SK-N-SH (cell line): ENCODE measurements around the gene CA9. TPM values are rescaled to one million over a fixed set of nuclear protein-coding genes. Genes with fewer than 3 reads are reported as not detected.
A peak's percentile ranks its signal among the peaks of the same experiment; 100 is the strongest.

ENCODE experiments used
- CTCF ChIA-PET: fragments of 300-600, 350-600 bp; formaldehyde crosslinking; extraction: SDS; loops from one replicate; lab custom pipeline; 2021; lab: Yijun Ruan, JAX
- POLR2A ChIA-PET: fragments of 350-600 bp; sonication (Branson Sonifier 250); formaldehyde crosslinking; extraction: SDS; loops from one replicate; lab custom pipeline; 2020; ENCODE audit warnings: antibody characterized with exemption, inconsistent platforms; lab: Yijun Ruan, JAX
- DNase-seq: peaks from one replicate; pipeline ENCODE4 v3.0.0; 2012
- H2AFZ ChIP-seq: fragments of 200-600 bp; sonication (generic); 2 replicates; pipeline ENCODE4 v1.8.1; 2016; ENCODE audit warnings: antibody characterized with exemption, mild to moderate bottlenecking, low read depth
- H3F3A ChIP-seq: fragments of 200-600 bp; sonication (generic); replicated peaks from 2 replicates; pipeline ENCODE3; 2016; ENCODE audit warnings: antibody characterized with exemption, mild to moderate bottlenecking; ENCODE audit not compliant: insufficient read depth
- H3K27ac ChIP-seq, 2 experiments: fragments of 200-500 bp in 1 of 2; fragments of 200-600 bp in 1 of 2; sonication (Bioruptor generic) in 1 of 2; sonication (generic), shearing (Covaris generic) in 1 of 2; 2 replicates each; pipeline versions ENCODE4 v1.5.1 to v1.6.1; 2014 to 2016; ENCODE audit warnings: low read depth in 2 of 2, inconsistent platforms in 1 of 2, low read length in 1 of 2, mild to moderate bottlenecking in 1 of 2, mixed read lengths in 1 of 2
- H3K27me3 ChIP-seq: fragments of 200-600 bp; sonication (generic), shearing (Covaris generic); 2 replicates; pipeline ENCODE4 v1.6.1; 2016; ENCODE audit warnings: mixed run types; ENCODE audit not compliant: insufficient read depth
- H3K36me3 ChIP-seq, 2 experiments: fragments of 200-500 bp in 1 of 2; fragments of 200-600 bp in 1 of 2; sonication (Bioruptor generic) in 1 of 2; sonication (generic) in 1 of 2; replicated peaks in 1 of 2; 2 replicates each; pipeline versions ENCODE3 to v1.5.1; 2014 to 2016; ENCODE audit warnings: low read length in 1 of 2, mild to moderate bottlenecking in 1 of 2; ENCODE audit not compliant: insufficient read depth in 2 of 2, control insufficient read depth in 1 of 2
- H3K4me1 ChIP-seq, 2 experiments: fragments of 200-500 bp in 1 of 2; fragments of 200-600 bp in 1 of 2; sonication (Bioruptor generic) in 1 of 2; sonication (generic), shearing (Covaris generic) in 1 of 2; 2 replicates each; pipeline versions ENCODE4 v1.5.1 to v1.6.1; 2014 to 2016; ENCODE audit warnings: low read depth in 1 of 2, low read length in 1 of 2, mixed run types in 1 of 2; ENCODE audit not compliant: insufficient read depth in 2 of 2, control insufficient read depth in 1 of 2
- H3K4me2 ChIP-seq: fragments of 200-600 bp; sonication (generic), shearing (Covaris generic); 2 replicates; pipeline ENCODE4 v1.6.1; 2017; ENCODE audit warnings: mixed run types
- H3K4me3 ChIP-seq, 2 experiments: fragments of 200-500 bp in 1 of 2; fragments of 200-600 bp in 1 of 2; sonication (Bioruptor generic) in 1 of 2; sonication (generic), shearing (Covaris generic) in 1 of 2; 2 replicates each; pipeline versions ENCODE4 v1.5.1 to v1.8.1; 2014 to 2016; ENCODE audit warnings: low read depth in 2 of 2, inconsistent platforms in 1 of 2, low read length in 1 of 2, mild to moderate bottlenecking in 1 of 2, mixed read lengths in 1 of 2, moderate library complexity in 1 of 2
- H3K79me2 ChIP-seq: fragments of 200-600 bp; sonication (generic); 2 replicates; pipeline ENCODE4 v1.8.1; 2017; ENCODE audit warnings: mild to moderate bottlenecking; ENCODE audit not compliant: insufficient read depth
- H3K9ac ChIP-seq: fragments of 200-600 bp; sonication (generic); 2 replicates; pipeline ENCODE4 v1.6.1; 2017; ENCODE audit warnings: mixed run types
- H3K9me2 ChIP-seq: fragments of 200-600 bp; sonication (generic); 2 replicates; pipeline ENCODE4 v1.6.1; 2017; ENCODE audit warnings: mixed run types
- H3K9me3 ChIP-seq: fragments of 200-600 bp; sonication (generic); 2 replicates; pipeline ENCODE4 v1.6.1; 2017; ENCODE audit warnings: mixed run types, mild to moderate bottlenecking, moderate library complexity
- H4K20me1 ChIP-seq: fragments of 200-600 bp; sonication (generic); 2 replicates; pipeline ENCODE4 v1.6.1; 2017; ENCODE audit warnings: mild to moderate bottlenecking, mixed run types; ENCODE audit not compliant: insufficient read depth
- CHD2 ChIP-seq: fragments of 150-350 bp; IDR thresholded peaks from 2 replicates; pipeline ENCODE4 v1.6.1; 2018; ENCODE audit warnings: low read length; ENCODE audit not compliant: partially characterized antibody
- ELF1 ChIP-seq: IDR thresholded peaks from 2 replicates; pipeline ENCODE4 v1.4.0; 2012
- EZH2phosphoT487 ChIP-seq: fragments of 200-600 bp; sonication (generic); IDR thresholded peaks from 2 replicates; pipeline ENCODE4 v1.6.1; 2017; ENCODE audit warnings: low read depth, mixed run types, mild to moderate bottlenecking, antibody characterized with exemption, moderate library complexity, borderline replicate concordance
- GABPA ChIP-seq: IDR thresholded peaks from 2 replicates; pipeline ENCODE4 v1.4.0; 2012; ENCODE audit warnings: low read depth, mild to moderate bottlenecking
- GATA2 ChIP-seq: sonication (generic); formaldehyde crosslinking; IDR thresholded peaks from 2 replicates; pipeline ENCODE4 v1.5.0; 2020; ENCODE audit warnings: mild to moderate bottlenecking, missing genetic modification reagents
- JUND ChIP-seq: IDR thresholded peaks from 2 replicates; pipeline ENCODE4 v1.4.0; 2012
- MXI1 ChIP-seq: IDR thresholded peaks from 2 replicates; pipeline ENCODE4 v1.6.1; 2012; ENCODE audit warnings: mild to moderate bottlenecking, low read depth, low read length, improper control_type of control experiment
- NFIC ChIP-seq: IDR thresholded peaks from 2 replicates; pipeline ENCODE4 v1.4.0; 2012; ENCODE audit warnings: borderline replicate concordance
- RCOR1 ChIP-seq: fragments of 150-350 bp; IDR thresholded peaks from 2 replicates; pipeline ENCODE4 v1.6.1; 2017; ENCODE audit warnings: antibody characterized with exemption, low read length
- RFX5 ChIP-seq: IDR thresholded peaks from 2 replicates; pipeline ENCODE4 v1.6.1; 2012; ENCODE audit warnings: mild to moderate bottlenecking, improper control_type of control experiment, low read length
- RXRA ChIP-seq: IDR thresholded peaks from 2 replicates; pipeline ENCODE4 v1.4.0; 2012; ENCODE audit warnings: low read depth, mild to moderate bottlenecking, borderline replicate concordance
- SMC3 ChIP-seq: IDR thresholded peaks from 2 replicates; pipeline ENCODE4 v1.6.1; 2012; ENCODE audit warnings: low read depth, low read length, improper control_type of control experiment
- TAF1 ChIP-seq: IDR thresholded peaks from 2 replicates; pipeline ENCODE4 v1.6.1; 2012; ENCODE audit warnings: low read depth, mild to moderate bottlenecking, low read length, moderate library complexity, borderline replicate concordance
- YY1 ChIP-seq: IDR thresholded peaks from 2 replicates; pipeline ENCODE4 v1.4.0; 2012; ENCODE audit warnings: low read depth, mild to moderate bottlenecking
- WGBS: methylation state at CpG from one replicate; pipeline ENCODE4 v1.1.6; 2017; ENCODE audit warnings: low lambda C conversion rate; 5-methylcytosine and 5-hydroxymethylcytosine counted together
- polyA plus RNA-seq, 3 experiments: library from polyadenylated mRNA; depleted of rRNA; stranded (reverse); fragments of >200 nt; gene quantifications; 2 replicates each; pipeline ENCODE4 v1.2.3, GENCODE V29; 2012
- TF ChIP-seq, protein P1 (sequence below): fragments of 150-350 bp; IDR thresholded peaks from 2 replicates; pipeline ENCODE4 v1.6.1; 2016; ENCODE audit warnings: mild to moderate bottlenecking, low read depth, low read length
- TF ChIP-seq, protein P2 (sequence below): fragments of 150-350 bp; IDR thresholded peaks from 2 replicates; pipeline ENCODE4 v1.6.1; 2017; ENCODE audit warnings: antibody characterized with exemption, low read length, low read depth, borderline replicate concordance
- TF ChIP-seq, protein P3 (sequence below): fragments of 200-600 bp; sonication (generic); IDR thresholded peaks from 2 replicates; pipeline ENCODE4 v1.6.1; 2017; ENCODE audit warnings: antibody characterized with exemption, mild to moderate bottlenecking, moderate library complexity
- TF ChIP-seq, protein P4 (sequence below): IDR thresholded peaks from 2 replicates; pipeline ENCODE4 v1.4.0; 2012; ENCODE audit warnings: low read depth, borderline replicate concordance

Gene CA9
- polyA plus RNA-seq, 1 of the 3 experiments (the other 2 are of a cell fraction): 1.4 TPM

DNA sequence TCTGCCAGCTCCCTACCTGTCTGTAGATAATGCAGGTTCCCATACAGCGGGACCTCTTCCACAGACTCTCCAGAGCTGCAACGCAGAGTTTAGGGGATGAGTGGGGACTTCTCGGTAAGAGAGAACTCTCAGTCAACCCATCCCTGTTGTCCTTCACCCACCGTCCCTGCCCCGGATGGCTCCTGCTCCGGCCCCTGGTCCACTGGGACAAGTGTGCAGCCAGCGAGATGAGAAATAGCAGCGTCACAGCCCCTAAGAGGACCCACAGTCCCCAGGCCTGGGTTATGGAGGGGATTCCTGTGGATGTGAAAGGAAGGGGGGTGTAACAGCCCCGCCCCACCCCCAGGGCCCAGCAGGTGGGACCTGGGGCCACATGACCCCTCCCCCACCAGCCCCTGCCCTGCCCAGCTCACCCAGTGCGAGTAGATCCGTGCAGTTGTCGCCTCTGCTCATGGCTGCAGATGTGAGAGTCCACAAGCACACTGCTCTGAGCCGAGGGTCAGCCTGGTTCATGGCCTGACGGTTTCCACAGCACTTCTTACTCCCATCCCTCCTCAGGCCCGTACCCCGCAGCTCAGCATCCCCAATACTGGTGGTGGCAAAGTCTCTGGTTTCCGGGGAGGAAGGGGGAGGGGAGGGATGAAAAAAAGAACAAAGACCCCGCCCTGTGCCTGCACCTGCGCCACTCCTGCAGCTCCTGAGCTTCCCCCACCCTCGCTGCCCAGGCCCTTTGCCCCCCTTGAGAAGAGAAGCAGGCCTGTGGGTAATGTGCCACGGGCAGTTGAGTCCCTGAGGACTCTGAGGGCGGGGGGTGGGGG, 23.2 kb upstream of the CA9 start, which contains the start of gene SIT1:
SIT1 (minus strand) TSS at position 591 of the 818 bp plus-strand sequence; CDS start at position 513, 78 bp downstream.
- Histone ChIP-seq H3K9ac (no peak within 1 kb of the TSS), H3K9me3 (no peaks in the 10 kb centered on the region), H3K4me2 (no peak within 1 kb of the TSS), H3K36me3 (no peaks in the 10 kb centered on the region), H2AFZ (peak within 1 kb of the TSS; percentile 37; the same call in 1 of the 2 replicates), H3K79me2 (no peaks in the 10 kb centered on the region), H3K4me3 (no peak within 1 kb of the TSS), H4K20me1 (no peaks in the 10 kb centered on the region), H3K4me1 (peaks cover 6 to 7% of the 10 kb centered on the region in 2 experiments; a peak in 2 of 4 replicates), H3K27ac (no peak within 1 kb of the TSS), H3F3A (peaks cover 6% of the 10 kb centered on the region), H3K9me2 (no peaks in the 10 kb centered on the region), H3K27me3 (no peaks in the 10 kb centered on the region)
- DNase-seq: no peak
- ChIA-PET CTCF (interaction anchor here (1.0 kb wide), 1 partner anchor 232 kb away, joined by 3 read pairs; no protein-coding TSS in a partner anchor), POLR2A (no interaction called here)
- WGBS: 85% methylated on average over 19 of the region's 22 CpGs
- TF ChIP-seq, protein P1, sequence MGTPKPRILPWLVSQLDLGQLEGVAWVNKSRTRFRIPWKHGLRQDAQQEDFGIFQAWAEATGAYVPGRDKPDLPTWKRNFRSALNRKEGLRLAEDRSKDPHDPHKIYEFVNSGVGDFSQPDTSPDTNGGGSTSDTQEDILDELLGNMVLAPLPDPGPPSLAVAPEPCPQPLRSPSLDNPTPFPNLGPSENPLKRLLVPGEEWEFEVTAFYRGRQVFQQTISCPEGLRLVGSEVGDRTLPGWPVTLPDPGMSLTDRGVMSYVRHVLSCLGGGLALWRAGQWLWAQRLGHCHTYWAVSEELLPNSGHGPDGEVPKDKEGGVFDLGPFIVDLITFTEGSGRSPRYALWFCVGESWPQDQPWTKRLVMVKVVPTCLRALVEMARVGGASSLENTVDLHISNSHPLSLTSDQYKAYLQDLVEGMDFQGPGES: no peak
- TF ChIP-seq MXI1: no peak
- no peak for TF ChIP-seq JUND
- no peak for TF ChIP-seq ELF1
- TF ChIP-seq CHD2: no peak
- TF ChIP-seq RCOR1: no peak
- TF ChIP-seq, protein P2, sequence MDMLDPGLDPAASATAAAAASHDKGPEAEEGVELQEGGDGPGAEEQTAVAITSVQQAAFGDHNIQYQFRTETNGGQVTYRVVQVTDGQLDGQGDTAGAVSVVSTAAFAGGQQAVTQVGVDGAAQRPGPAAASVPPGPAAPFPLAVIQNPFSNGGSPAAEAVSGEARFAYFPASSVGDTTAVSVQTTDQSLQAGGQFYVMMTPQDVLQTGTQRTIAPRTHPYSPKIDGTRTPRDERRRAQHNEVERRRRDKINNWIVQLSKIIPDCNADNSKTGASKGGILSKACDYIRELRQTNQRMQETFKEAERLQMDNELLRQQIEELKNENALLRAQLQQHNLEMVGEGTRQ: no peak
- TF ChIP-seq EZH2phosphoT487: no peak

DNA sequence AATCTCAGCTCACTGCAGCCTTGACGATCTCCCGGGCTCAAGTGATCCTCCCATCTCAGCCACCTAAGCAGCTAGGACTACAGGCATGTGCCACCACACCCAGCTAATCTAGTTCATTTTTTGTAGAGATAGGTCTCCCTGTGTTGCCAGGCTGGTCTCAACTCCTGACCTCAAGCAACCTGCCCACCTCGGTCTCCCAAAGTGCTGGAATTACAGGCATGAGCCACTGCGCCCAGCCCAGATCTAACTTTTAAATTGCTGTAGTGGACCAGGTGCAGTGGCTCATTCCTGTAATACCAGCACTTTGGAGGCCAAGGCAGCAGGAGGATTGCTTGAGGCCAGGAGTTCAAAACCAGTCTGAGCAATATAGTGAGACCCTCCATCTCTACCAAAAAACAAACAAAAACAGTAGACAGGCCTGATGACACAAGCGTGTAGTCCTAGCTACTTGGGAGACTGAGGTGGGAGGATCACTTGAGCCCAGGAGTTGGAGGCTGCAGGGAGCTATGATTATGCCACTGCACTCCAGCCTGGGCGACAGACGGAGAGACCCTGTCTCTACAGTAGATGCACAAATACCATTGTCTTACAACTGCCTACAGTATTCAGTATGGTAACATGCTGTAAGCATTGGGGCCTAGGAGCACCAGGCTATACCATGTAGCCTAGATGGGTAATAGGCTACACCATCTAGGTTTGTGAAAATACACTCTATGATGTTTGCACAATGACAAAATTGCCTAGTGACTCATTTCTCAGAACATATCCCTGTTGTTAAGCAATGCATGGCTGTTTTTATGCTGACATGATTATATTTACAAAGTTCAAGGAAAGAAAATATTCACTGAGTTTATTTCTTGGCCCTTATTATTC, 21.5 kb upstream of the CA9 start:
- Histone ChIP-seq H3K9me3 (no peaks in the 10 kb centered on the region), H3K9ac (no peak overlapping the region), H4K20me1 (no peaks in the 10 kb centered on the region), H3K79me2 (no peaks in the 10 kb centered on the region), H3K4me2 (no peak overlapping the region), H3K27ac (no peak overlapping the region), H3K4me3 (no peak overlapping the region), H3K4me1 (peaks cover 0 to 7% of the 10 kb centered on the region in 2 experiments; a peak in 2 of 4 replicates), H2AFZ (no peak overlapping the region), H3K27me3 (no peaks in the 10 kb centered on the region), H3F3A (peaks cover 9% of the 10 kb centered on the region), H3K36me3 (no peaks in the 10 kb centered on the region), H3K9me2 (no peaks in the 10 kb centered on the region)
- ChIA-PET CTCF (interaction anchor here (0.7 to 1.0 kb wide), 2 partner anchors 77 to 99 kb away, joined by 3 to 4 read pairs; no protein-coding TSS in a partner anchor), POLR2A (no interaction called here)
- DNase-seq: no peak
- 87% methylated on average over 7 of the region's 7 CpGs for WGBS
- TF ChIP-seq, protein P3, sequence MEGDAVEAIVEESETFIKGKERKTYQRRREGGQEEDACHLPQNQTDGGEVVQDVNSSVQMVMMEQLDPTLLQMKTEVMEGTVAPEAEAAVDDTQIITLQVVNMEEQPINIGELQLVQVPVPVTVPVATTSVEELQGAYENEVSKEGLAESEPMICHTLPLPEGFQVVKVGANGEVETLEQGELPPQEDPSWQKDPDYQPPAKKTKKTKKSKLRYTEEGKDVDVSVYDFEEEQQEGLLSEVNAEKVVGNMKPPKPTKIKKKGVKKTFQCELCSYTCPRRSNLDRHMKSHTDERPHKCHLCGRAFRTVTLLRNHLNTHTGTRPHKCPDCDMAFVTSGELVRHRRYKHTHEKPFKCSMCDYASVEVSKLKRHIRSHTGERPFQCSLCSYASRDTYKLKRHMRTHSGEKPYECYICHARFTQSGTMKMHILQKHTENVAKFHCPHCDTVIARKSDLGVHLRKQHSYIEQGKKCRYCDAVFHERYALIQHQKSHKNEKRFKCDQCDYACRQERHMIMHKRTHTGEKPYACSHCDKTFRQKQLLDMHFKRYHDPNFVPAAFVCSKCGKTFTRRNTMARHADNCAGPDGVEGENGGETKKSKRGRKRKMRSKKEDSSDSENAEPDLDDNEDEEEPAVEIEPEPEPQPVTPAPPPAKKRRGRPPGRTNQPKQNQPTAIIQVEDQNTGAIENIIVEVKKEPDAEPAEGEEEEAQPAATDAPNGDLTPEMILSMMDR: no peak
- TF ChIP-seq RXRA: no peak
- TF ChIP-seq NFIC: no peak
- TF ChIP-seq TAF1: no peak
- no peak for TF ChIP-seq CHD2
- no peak for TF ChIP-seq ELF1
- no peak for TF ChIP-seq SMC3
- no peak for TF ChIP-seq YY1
- TF ChIP-seq, protein P4, sequence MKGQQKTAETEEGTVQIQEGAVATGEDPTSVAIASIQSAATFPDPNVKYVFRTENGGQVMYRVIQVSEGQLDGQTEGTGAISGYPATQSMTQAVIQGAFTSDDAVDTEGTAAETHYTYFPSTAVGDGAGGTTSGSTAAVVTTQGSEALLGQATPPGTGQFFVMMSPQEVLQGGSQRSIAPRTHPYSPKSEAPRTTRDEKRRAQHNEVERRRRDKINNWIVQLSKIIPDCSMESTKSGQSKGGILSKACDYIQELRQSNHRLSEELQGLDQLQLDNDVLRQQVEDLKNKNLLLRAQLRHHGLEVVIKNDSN: no peak
- no peak for TF ChIP-seq GATA2 (CRISPR knock-in tag)
- TF ChIP-seq JUND: no peak
- TF ChIP-seq, protein P1: no peak
- no peak for TF ChIP-seq RFX5
- no peak for TF ChIP-seq GABPA
